Lower leg skin (tissue), 4 donors: ENCODE measurements around the gene GRK3. TPM values are rescaled to one million over a fixed set of nuclear protein-coding genes. Genes with fewer than 3 reads are reported as not detected.

Source experiments
- DNase-seq, 2 donors: peaks; one replicate each; pipeline ENCODE4 v3.0.0-alpha.2; 2019; ENCODE audit warnings: low spot score in 2 of 2
- H3K4me3 ChIP-seq: fragments of 200-600 bp; sonication (generic); 2 replicates; pipeline ENCODE4 v1.5.1; 2017; ENCODE audit warnings: mild to moderate bottlenecking, low read depth; ENCODE audit not compliant: poor library complexity, severe bottlenecking
- POLR2A ChIP-seq, 2 donors: fragments of 450-650 bp; IDR thresholded peaks; one replicate each; pipeline ENCODE4 v1.6.1; 2016 to 2017; ENCODE audit warnings: antibody characterized with exemption in 2 of 2, mild to moderate bottlenecking in 1 of 2, moderate library complexity in 1 of 2
- WGBS, 2 donors: methylation state at CpG; one replicate each; pipeline ENCODE4 v1.1.5; 2018; 5-methylcytosine and 5-hydroxymethylcytosine counted together
- intact Hi-C: fragments of 100-400 bp; cut with DNase I; formaldehyde crosslinking; loops from one replicate; pipeline ENCODE4 v1.15.0; 2023; ENCODE audit warnings: low total_unique reads
- total RNA-seq, 4 donors: library from RNA; depleted of rRNA; stranded (reverse); fragments of >200 nt; gene quantifications; one replicate each; pipeline ENCODE4 v1.1.0, GENCODE V29; 2016
- TF ChIP-seq, protein P1 (sequence below), 3 donors: fragments of 450-650 bp; IDR thresholded peaks; one replicate each; pipeline ENCODE4 v1.5.1; 2016; ENCODE audit warnings: antibody characterized with exemption in 3 of 3, mild to moderate bottlenecking in 3 of 3, moderate library complexity in 2 of 3

GRK3 gene
- total RNA-seq, 4 donors from 2014 or later: 4.2 to 6.9 (median 5.8) TPM

- 90 to 94% methylated on average over 10 of the region's 10 CpGs for WGBS, 2 donors
- intact Hi-C loops: no loop called here
- H3K4me3 ChIP-seq: no peak overlapping the region
- no peak for TF ChIP-seq POLR2A (IDR thresholded peaks at IDR 0.05)
- TF ChIP-seq, protein P1, sequence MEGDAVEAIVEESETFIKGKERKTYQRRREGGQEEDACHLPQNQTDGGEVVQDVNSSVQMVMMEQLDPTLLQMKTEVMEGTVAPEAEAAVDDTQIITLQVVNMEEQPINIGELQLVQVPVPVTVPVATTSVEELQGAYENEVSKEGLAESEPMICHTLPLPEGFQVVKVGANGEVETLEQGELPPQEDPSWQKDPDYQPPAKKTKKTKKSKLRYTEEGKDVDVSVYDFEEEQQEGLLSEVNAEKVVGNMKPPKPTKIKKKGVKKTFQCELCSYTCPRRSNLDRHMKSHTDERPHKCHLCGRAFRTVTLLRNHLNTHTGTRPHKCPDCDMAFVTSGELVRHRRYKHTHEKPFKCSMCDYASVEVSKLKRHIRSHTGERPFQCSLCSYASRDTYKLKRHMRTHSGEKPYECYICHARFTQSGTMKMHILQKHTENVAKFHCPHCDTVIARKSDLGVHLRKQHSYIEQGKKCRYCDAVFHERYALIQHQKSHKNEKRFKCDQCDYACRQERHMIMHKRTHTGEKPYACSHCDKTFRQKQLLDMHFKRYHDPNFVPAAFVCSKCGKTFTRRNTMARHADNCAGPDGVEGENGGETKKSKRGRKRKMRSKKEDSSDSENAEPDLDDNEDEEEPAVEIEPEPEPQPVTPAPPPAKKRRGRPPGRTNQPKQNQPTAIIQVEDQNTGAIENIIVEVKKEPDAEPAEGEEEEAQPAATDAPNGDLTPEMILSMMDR (IDR thresholded peaks at IDR 0.05): no peak
- DNase-seq: no peak
Observed at GRCh38 chr22:25716637-25717036, 152.2 kb downstream of the GRK3 start.

DNA sequence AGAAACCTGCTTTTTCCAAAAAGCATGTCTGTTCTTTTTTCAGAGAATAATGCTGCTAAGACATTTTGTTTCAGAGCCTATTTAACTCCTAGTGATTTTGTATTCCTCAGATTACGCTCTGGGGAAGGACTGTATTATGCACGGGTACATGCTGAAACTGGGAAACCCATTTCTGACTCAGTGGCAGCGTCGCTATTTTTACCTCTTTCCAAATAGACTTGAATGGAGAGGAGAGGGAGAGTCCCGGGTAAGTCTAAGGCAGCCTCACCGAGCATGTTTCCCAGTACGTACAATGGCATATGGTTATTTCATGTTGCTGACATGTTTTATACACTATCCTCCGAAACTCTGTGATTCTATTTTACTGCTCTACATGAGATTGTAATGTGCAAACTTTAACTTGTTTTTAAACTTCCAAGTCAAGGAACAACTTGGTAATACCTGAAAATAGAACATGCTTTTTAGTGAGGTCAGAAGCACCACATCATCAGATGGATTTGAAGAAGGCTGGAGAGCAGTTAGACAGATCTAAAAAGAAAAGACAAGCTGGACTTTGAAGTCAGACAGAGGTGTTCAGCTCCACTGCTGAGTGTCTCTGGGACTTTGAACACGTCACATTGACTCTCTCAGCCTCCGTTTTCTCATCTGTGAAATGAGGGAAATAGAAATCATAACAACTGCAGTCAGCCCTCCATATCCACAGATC is 153.8 kb downstream of the GRK3 start:
- intact Hi-C loops: no loop called here
- DNase-seq: no peak
- H3K4me3 ChIP-seq: no peak overlapping the region
- 77 to 82% methylated on average over 10 of the region's 10 CpGs for WGBS, 2 donors
- no peak for TF ChIP-seq POLR2A (IDR thresholded peaks at IDR 0.05)
- TF ChIP-seq, protein P1 (IDR thresholded peaks at IDR 0.05): no peak

DNA sequence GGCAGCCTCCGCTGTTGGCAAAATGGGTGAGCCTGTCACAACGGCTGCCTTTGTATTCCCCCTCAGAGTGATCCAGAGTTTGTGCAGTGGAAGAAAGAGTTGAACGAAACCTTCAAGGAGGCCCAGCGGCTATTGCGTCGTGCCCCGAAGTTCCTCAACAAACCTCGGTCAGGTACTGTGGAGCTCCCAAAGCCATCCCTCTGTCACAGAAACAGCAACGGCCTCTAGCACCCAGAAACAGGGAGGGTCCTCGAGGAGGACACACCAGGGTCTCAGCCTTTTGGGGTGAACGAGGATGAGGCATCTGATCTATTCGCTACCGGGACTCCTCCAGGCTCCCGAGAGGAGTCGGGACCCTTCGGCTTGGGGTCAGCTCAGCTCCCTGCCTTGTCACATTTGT is 157.7 kb downstream of the GRK3 start:
- intact Hi-C loops: no loop called here
- DNase-seq: no peak
- no peak overlapping the region for H3K4me3 ChIP-seq
- TF ChIP-seq, protein P1 (IDR thresholded peaks at IDR 0.05): no peak
- no peak for TF ChIP-seq POLR2A (IDR thresholded peaks at IDR 0.05)
- 96% methylated on average over 16 of the region's 16 CpGs for WGBS, 2 donors

- intact Hi-C loops: no loop called here
- no peak overlapping the region for H3K4me3 ChIP-seq
- 89 to 93% methylated on average over 3 of the region's 3 CpGs for WGBS, 2 donors
- no peak for TF ChIP-seq POLR2A (IDR thresholded peaks at IDR 0.05)
- DNase-seq: no peak
Observed at GRCh38 chr22:25722626-25723025, 158.2 kb downstream of the GRK3 start.

GRCh38 chr22:25726241-25726640 is 161.8 kb downstream of the GRK3 start:
- no peak for DNase-seq
- intact Hi-C loops: no loop called here
- TF ChIP-seq POLR2A (IDR thresholded peaks at IDR 0.05): no peak
- TF ChIP-seq, protein P1 (IDR thresholded peaks at IDR 0.05): no peak
- no peak overlapping the region for H3K4me3 ChIP-seq
- WGBS, 2 donors: 53 to 69% methylated on average over 4 of the region's 4 CpGs

GRCh38 chr22:25728071-25728470 is 163.6 kb downstream of the GRK3 start:
- no peak overlapping the region for H3K4me3 ChIP-seq
- intact Hi-C loops: no loop called here
- DNase-seq: no peak
- no peak for TF ChIP-seq POLR2A (IDR thresholded peaks at IDR 0.05)
- TF ChIP-seq, protein P1 (IDR thresholded peaks at IDR 0.05): no peak
- 91 to 93% methylated on average over 7 of the region's 7 CpGs for WGBS, 2 donors
